Hepatocyte (in vitro differentiated cells): ENCODE results near the gene WNK1.
"Not testable (repeated sequence)": the region's sequence is repeated elsewhere in the genome, so short reads cannot be mapped to it uniquely, and the experiment has no call there.

Source experiments
- EZH2phosphoT487 ChIP-seq: fragments of 200-600 bp; sonication (generic); IDR thresholded peaks from one replicate; pipeline ENCODE4 v1.6.1; 2018; ENCODE audit warnings: antibody characterized with exemption, mild to moderate bottlenecking, low read depth, moderate library complexity; ENCODE audit not compliant: unreplicated experiment, severe bottlenecking
- TF ChIP-seq, protein P1 (sequence below): fragments of 200-600 bp; sonication (generic); IDR thresholded peaks from 2 replicates; pipeline ENCODE4 v1.5.1; 2016; ENCODE audit warnings: antibody characterized with exemption, mild to moderate bottlenecking; ENCODE audit not compliant: poor library complexity

- TF ChIP-seq, protein P1, sequence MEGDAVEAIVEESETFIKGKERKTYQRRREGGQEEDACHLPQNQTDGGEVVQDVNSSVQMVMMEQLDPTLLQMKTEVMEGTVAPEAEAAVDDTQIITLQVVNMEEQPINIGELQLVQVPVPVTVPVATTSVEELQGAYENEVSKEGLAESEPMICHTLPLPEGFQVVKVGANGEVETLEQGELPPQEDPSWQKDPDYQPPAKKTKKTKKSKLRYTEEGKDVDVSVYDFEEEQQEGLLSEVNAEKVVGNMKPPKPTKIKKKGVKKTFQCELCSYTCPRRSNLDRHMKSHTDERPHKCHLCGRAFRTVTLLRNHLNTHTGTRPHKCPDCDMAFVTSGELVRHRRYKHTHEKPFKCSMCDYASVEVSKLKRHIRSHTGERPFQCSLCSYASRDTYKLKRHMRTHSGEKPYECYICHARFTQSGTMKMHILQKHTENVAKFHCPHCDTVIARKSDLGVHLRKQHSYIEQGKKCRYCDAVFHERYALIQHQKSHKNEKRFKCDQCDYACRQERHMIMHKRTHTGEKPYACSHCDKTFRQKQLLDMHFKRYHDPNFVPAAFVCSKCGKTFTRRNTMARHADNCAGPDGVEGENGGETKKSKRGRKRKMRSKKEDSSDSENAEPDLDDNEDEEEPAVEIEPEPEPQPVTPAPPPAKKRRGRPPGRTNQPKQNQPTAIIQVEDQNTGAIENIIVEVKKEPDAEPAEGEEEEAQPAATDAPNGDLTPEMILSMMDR = not testable (repeated sequence)
- not testable (repeated sequence) for TF ChIP-seq EZH2phosphoT487
Observed at GRCh38 chr12:935891-936290, 183.5 kb downstream of the WNK1 start.
